Upper lobe of left lung (tissue), 4 donors: ENCODE data around the gene TMC7.

Source experiments
- EP300 ChIP-seq, 4 donors: sonication (generic); formaldehyde crosslinking; IDR thresholded peaks; one replicate each; pipeline ENCODE4 v1.5.1; 2017; ENCODE audit warnings: antibody characterized with exemption in 4 of 4, control low read depth in 2 of 4
- POLR2A ChIP-seq, 4 donors: fragments of 450-650 bp; IDR thresholded peaks; one replicate each; pipeline ENCODE4 v1.5.1; 2016 to 2017; ENCODE audit warnings: antibody characterized with exemption in 4 of 4, mild to moderate bottlenecking in 2 of 4
- POLR2AphosphoS5 ChIP-seq, 2 donors: sonication (generic); formaldehyde crosslinking; IDR thresholded peaks; one replicate each; pipeline ENCODE4 v1.5.1; 2017; ENCODE audit warnings: antibody characterized with exemption in 2 of 2
- TF ChIP-seq, protein P1 (sequence below), 6 experiments: fragments of 450-650 bp in 4 of 6; fragments of 200-600 bp in 2 of 6; sonication (generic) in 2 of 6; IDR thresholded peaks; one replicate each; pipeline ENCODE4 v1.5.1; 2016 to 2019; ENCODE audit warnings: antibody characterized with exemption in 6 of 6

DNA sequence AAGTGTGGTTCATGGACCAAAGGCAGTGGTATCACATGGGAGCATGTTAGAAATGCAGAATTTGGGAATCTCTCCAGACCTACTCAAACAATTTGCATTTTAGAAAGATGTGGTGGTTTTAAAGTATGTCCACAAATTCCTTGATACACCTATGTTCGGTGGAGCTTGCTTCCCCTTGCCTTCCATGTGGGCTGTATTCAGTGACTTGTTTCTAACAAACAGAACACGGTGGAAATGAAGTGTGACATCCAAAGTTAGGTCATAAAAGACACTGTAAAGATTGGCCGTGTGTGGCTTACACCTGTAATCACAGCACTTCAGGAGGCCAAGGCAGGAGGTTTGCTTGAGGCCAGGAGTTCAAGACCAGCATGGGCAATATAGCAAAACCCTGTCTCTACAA lies 100.4 kb downstream of the TMC7 start:
- TF ChIP-seq, protein P1, sequence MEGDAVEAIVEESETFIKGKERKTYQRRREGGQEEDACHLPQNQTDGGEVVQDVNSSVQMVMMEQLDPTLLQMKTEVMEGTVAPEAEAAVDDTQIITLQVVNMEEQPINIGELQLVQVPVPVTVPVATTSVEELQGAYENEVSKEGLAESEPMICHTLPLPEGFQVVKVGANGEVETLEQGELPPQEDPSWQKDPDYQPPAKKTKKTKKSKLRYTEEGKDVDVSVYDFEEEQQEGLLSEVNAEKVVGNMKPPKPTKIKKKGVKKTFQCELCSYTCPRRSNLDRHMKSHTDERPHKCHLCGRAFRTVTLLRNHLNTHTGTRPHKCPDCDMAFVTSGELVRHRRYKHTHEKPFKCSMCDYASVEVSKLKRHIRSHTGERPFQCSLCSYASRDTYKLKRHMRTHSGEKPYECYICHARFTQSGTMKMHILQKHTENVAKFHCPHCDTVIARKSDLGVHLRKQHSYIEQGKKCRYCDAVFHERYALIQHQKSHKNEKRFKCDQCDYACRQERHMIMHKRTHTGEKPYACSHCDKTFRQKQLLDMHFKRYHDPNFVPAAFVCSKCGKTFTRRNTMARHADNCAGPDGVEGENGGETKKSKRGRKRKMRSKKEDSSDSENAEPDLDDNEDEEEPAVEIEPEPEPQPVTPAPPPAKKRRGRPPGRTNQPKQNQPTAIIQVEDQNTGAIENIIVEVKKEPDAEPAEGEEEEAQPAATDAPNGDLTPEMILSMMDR (IDR thresholded peaks at IDR 0.05) = no peak
- TF ChIP-seq POLR2A (IDR thresholded peaks at IDR 0.05) (no peak), POLR2AphosphoS5 (IDR thresholded peaks at IDR 0.05) (no peak), EP300 (IDR thresholded peaks at IDR 0.05) (no peak)
